T-helper 2 cell (primary cell): ENCODE data around the gene STK11.
A peak's percentile ranks its signal among the peaks of the same experiment; 100 is the strongest.

ENCODE experiments used
- DNase-seq, 5 experiments: peaks; one replicate each; pipeline versions ENCODE4 v3.0.0 to v3.0.0-alpha.2; 2012 to 2022
- total RNA-seq, 2 donors: gene quantifications; one replicate each; lab custom pipeline; 2026; lab: John Stamatoyannopoulos, UW

STK11 gene
- total RNA-seq: 89.4 to 96.6 reads per million in 2 donors

GRCh38 chr19:1205114-1206099 lies at the start of gene STK11:
STK11 (plus strand) TSS chr19:1205778; CDS start chr19:1206914, 1,136 bp downstream.
- DNase-seq: peak; percentile 98 to 99 (median 99)

DNA sequence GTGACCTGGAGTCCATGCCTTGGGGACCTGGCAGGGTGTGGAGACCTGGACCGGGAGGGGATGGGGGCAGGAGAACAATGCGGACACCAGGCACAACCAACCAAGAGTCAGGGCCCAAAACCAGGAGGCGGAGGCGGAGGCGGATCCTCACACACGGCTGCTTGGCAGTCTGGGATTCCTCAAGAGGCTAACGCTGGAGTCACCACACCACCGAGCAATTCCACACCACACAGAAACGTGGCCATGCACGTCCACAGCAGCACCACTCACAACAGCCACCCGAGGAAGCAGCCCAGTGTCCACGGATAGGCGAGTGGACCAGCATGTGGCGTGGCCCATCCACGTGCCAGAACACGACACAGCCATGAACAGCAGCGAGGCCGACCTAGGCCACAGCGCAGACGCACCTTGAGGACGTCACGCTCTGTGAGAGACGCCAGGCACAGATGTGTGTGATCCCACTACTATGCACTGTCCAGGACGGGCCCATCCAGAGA lies 49.2 kb upstream of the STK11 start:
- DNase-seq: no peak

- DNase-seq: no peak
Observed at GRCh38 chr19:1156830-1157615, 48.6 kb upstream of the STK11 start.

- DNase-seq: no peak
Observed at GRCh38 chr19:1157931-1158884, 47.4 kb upstream of the STK11 start.

DNA sequence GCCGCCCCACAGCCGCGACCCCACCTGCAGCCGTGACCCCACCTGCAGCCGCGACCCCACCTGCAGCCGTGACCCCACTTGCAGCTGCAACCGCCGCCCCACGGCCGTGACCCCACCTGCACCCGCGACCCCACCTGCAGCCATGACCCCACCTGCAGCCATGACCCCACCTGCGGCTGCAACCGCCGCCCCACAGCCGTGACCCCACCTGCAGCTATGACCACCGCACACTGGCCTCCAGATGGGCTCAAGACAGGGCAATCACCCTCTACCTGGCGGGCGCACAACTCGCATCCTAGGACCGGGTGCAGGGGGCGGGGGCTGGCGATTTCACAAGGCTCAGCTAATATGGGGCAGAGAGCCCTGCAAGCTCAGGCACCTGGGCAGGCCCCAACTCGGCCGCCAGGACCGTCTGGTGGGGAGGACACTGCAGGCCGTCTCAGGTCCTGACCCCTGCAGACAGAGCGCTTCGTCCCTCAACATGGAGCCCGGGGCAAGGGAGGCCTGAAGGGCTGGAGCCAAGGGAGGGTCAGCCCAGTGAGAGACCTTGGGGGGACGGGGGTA lies 46.6 kb upstream of the STK11 start:
- DNase-seq: no peak

GRCh38 chr19:1159864-1160595 lies 45.5 kb upstream of the STK11 start:
- no peak for DNase-seq

- no peak for DNase-seq
Observed at GRCh38 chr19:1161716-1162115, 43.9 kb upstream of the STK11 start.

GRCh38 chr19:1162404-1163282 lies 42.9 kb upstream of the STK11 start:
- no peak for DNase-seq

GRCh38 chr19:1163283-1163933 lies 42.2 kb upstream of the STK11 start:
- no peak for DNase-seq

DNA sequence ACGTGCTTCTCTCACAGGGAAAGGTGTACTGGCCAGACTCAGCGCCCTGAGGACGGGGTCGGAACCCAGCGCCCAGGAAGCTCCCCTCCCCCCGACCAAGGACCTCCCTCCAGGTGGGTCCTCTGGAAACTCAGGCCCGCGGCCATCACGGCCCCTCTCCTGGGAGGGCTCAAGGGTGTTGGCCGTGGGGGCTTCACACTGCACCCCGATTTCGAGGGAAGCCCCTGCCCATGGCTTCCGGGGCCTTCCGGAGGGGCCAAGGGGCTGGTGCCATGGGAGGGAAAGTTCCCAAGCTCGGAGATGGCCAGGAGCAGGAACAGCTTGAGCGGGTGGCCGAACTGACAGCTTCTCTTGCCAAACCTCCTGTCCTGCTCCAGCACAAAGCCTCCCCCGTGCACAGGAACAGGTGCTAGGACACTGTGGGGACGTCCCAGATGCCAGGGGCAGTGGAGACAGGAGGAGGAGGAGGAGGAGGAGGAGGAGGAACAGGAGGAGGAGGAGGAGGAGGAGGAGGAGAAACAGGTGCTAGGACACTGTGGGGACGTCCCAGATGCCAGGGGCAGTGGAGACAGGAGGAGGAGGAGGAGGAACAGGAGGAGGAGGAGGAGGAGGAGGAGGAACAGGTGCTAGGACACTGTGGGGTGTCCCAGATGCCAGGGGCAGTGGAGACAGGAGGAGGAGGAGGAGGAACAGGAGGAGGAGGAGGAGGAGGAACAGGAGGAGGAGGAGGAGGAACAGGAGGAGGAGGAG lies 41.5 kb upstream of the STK11 start:
- no peak for DNase-seq

GRCh38 chr19:1164684-1165531 lies 40.7 kb upstream of the STK11 start:
- no peak for DNase-seq

- DNase-seq: no peak
Observed at GRCh38 chr19:1166872-1167573, 38.6 kb upstream of the STK11 start.

DNA sequence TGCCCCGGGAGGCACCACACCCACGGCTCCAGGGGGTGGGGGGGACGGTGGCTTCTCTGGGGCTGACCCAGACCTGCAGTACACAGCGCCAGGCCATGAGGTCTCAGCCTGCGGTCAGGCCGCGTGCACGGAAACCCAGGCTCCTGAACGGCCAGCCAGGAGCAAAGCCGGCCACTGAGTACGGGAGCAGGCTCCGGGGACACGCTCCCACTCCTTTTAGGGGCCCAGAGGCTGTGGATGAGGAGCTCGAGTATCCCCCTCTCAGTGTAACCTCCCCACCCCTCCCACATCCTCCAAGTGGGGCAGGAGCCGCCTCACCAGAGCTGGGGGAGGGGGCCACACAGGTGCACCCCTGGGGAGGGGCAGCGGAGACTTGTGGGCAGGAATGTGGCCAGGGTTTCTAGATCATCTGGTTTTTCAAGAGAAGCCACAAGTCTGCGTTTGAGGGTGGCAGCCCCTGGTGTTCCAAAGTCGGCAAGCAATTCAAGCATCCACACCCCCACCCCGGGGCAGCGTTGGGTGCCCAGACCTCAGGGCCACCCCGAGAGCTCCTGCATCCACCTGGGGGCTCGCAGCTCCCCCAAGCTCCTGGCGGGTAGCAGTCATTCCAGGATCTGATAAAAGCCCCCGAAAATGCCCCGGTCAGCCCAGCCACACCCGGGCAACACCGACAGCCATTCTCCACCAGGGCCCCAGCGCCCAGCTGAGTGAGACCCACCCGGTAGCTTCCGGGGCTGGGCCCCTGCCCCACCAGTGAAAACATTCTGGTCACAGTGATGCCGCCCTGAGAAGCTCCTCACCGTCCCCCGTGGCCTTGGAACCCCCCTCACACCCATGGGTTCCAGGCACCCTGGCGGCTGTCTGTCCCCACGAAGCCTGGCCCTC lies 37.6 kb upstream of the STK11 start:
- DNase-seq: no peak

DNA sequence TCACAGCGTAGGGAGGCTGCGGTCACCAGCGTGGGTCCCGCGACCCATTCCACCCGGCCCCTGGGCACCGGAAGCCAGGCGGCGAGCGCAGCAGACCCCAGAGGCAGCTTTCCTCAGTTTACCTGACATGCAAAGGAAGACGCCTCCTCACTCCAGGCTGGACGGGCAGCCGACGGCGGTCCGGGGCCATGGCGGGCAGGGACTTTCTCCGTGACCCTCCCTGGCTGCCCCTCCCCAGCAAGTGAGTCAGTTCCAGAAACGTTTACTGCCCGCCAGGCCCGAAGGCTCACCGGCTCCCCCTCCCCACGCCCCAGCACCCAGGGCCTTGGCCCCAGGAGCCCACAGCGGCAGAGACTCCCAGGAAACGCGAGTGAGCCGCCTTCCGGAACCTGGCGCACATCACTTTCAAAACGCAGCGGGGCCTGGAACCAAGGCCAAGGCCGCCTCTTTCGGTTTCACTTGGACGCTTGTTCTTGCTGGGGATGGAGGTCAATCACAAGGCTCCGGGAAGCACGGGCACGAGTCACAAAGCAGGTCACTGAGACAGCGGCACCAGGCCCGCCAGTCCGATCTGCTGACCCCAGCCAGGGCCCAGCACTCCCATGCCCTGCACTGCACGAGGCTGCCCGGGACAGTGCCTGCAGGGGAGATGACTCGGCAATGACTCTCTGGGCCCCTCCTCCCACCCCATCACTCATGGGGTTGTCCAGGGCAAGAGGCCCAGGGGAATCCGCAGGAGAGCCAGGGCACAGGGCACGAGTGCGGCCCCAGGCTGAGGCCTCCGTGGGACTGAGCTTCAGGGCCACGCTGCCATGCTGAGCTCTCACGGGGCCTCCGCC lies 36.8 kb upstream of the STK11 start:
- DNase-seq: no peak

DNA sequence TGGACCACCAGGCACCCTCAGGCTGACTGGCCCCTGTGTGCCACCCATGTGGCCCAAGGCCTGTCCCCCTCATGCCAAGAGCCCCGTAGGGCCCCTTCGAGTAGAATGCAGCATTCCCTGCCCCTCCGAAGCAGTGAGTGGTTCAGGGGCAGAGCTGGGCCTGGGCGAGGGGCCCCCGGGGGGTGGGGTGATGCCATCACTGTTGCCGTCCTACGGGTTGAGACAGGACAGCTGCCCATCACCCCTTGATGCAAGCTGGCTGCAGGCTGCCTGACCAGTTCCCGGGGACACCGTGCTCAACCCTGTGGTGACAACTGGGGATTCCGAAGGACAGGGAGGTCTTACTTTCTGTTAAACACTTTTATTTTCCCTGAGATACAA lies 36.2 kb upstream of the STK11 start:
- DNase-seq: no peak
